ENCODE results near the gene CYB5RL. TPM values are rescaled to one million over a fixed set of nuclear protein-coding genes. Genes with fewer than 3 reads are reported as not detected.

CYB5RL gene
- polyA plus RNA-seq, 1 donor from 2014 or later = 4.1 TPM

- no peaks in the 10 kb centered on the region for H3K27me3 Mint-ChIP-seq
- H3K4me3 Mint-ChIP-seq = no peak overlapping the region
- peaks cover 4% of the 10 kb centered on the region for H3K36me3 Mint-ChIP-seq
- H3K27ac Mint-ChIP-seq = no peak overlapping the region
- H3K4me1 Mint-ChIP-seq = no peaks in the 10 kb centered on the region
- no peaks in the 10 kb centered on the region for H3K9me3 Mint-ChIP-seq
Measured at GRCh38 chr1:54165146-54165545, 34.7 kb downstream of the CYB5RL start.

GRCh38 chr1:54163573-54163972, 36.3 kb downstream of the CYB5RL start:
- no peaks in the 10 kb centered on the region for H3K4me1 Mint-ChIP-seq
- no peaks in the 10 kb centered on the region for H3K9me3 Mint-ChIP-seq
- no peak overlapping the region for H3K27ac Mint-ChIP-seq
- no peak overlapping the region for H3K4me3 Mint-ChIP-seq
- no peaks in the 10 kb centered on the region for H3K27me3 Mint-ChIP-seq
- peaks cover 4% of the 10 kb centered on the region for H3K36me3 Mint-ChIP-seq

- Mint-ChIP-seq H3K27me3 (no peaks in the 10 kb centered on the region), H3K36me3 (peaks cover 2% of the 10 kb centered on the region), H3K4me3 (no peak overlapping the region), H3K4me1 (no peaks in the 10 kb centered on the region), H3K9me3 (no peaks in the 10 kb centered on the region), H3K27ac (no peak overlapping the region)
Measured at GRCh38 chr1:54163051-54163450, 36.8 kb downstream of the CYB5RL start.

GRCh38 chr1:54161495-54162168, 38.2 kb downstream of the CYB5RL start:
- Mint-ChIP-seq H3K27me3 (no peaks in the 10 kb centered on the region), H3K27ac (peak overlapping the region in 1 of 3 donors; percentile 6), H3K4me1 (no peaks in the 10 kb centered on the region), H3K9me3 (no peaks in the 10 kb centered on the region), H3K36me3 (peaks cover 2% of the 10 kb centered on the region), H3K4me3 (no peak overlapping the region)

GRCh38 chr1:54160351-54160750, 39.5 kb downstream of the CYB5RL start:
- peaks cover 2% of the 10 kb centered on the region for H3K36me3 Mint-ChIP-seq
- H3K27ac Mint-ChIP-seq = no peak overlapping the region
- H3K27me3 Mint-ChIP-seq = no peaks in the 10 kb centered on the region
- no peak overlapping the region for H3K4me3 Mint-ChIP-seq
- no peaks in the 10 kb centered on the region for H3K9me3 Mint-ChIP-seq
- no peaks in the 10 kb centered on the region for H3K4me1 Mint-ChIP-seq

- Mint-ChIP-seq H3K27ac (no peak overlapping the region), H3K4me3 (no peak overlapping the region), H3K36me3 (peaks cover 2% of the 10 kb centered on the region), H3K4me1 (no peaks in the 10 kb centered on the region), H3K9me3 (no peaks in the 10 kb centered on the region), H3K27me3 (no peaks in the 10 kb centered on the region)
Measured at GRCh38 chr1:54159733-54160316, 40.0 kb downstream of the CYB5RL start.

- H3K27me3 Mint-ChIP-seq = no peaks in the 10 kb centered on the region
- no peaks in the 10 kb centered on the region for H3K4me1 Mint-ChIP-seq
- no peak overlapping the region for H3K4me3 Mint-ChIP-seq
- H3K9me3 Mint-ChIP-seq = no peaks in the 10 kb centered on the region
- H3K36me3 Mint-ChIP-seq = peaks cover 2% of the 10 kb centered on the region
- H3K27ac Mint-ChIP-seq = no peak overlapping the region
Measured at GRCh38 chr1:54158071-54158470, 41.8 kb downstream of the CYB5RL start.

- H3K27ac Mint-ChIP-seq = no peak overlapping the region
- peaks cover 2% of the 10 kb centered on the region for H3K36me3 Mint-ChIP-seq
- H3K27me3 Mint-ChIP-seq = no peaks in the 10 kb centered on the region
- no peaks in the 10 kb centered on the region for H3K9me3 Mint-ChIP-seq
- H3K4me3 Mint-ChIP-seq = no peak overlapping the region
- H3K4me1 Mint-ChIP-seq = no peaks in the 10 kb centered on the region
Measured at GRCh38 chr1:54157401-54157800, 42.4 kb downstream of the CYB5RL start.

- H3K27ac Mint-ChIP-seq = no peak overlapping the region
- H3K4me3 Mint-ChIP-seq = no peak overlapping the region
- H3K36me3 Mint-ChIP-seq = peaks cover 2% of the 10 kb centered on the region
- H3K4me1 Mint-ChIP-seq = no peaks in the 10 kb centered on the region
- no peaks in the 10 kb centered on the region for H3K27me3 Mint-ChIP-seq
- H3K9me3 Mint-ChIP-seq = no peaks in the 10 kb centered on the region
Measured at GRCh38 chr1:54156986-54157385, 42.8 kb downstream of the CYB5RL start.

GRCh38 chr1:54156201-54156600, 43.6 kb downstream of the CYB5RL start:
- Mint-ChIP-seq H3K36me3 (no peaks in the 10 kb centered on the region), H3K27ac (no peak overlapping the region), H3K4me1 (no peaks in the 10 kb centered on the region), H3K9me3 (no peaks in the 10 kb centered on the region), H3K27me3 (no peaks in the 10 kb centered on the region), H3K4me3 (no peak overlapping the region)

- no peaks in the 10 kb centered on the region for H3K27me3 Mint-ChIP-seq
- H3K9me3 Mint-ChIP-seq = no peaks in the 10 kb centered on the region
- H3K4me1 Mint-ChIP-seq = no peaks in the 10 kb centered on the region
- no peak overlapping the region for H3K27ac Mint-ChIP-seq
- H3K4me3 Mint-ChIP-seq = no peak overlapping the region
- no peaks in the 10 kb centered on the region for H3K36me3 Mint-ChIP-seq
Measured at GRCh38 chr1:54153535-54154439, 46.0 kb downstream of the CYB5RL start.

- H3K9me3 Mint-ChIP-seq = no peaks in the 10 kb centered on the region
- no peak within 1 kb of the TSS for H3K27ac Mint-ChIP-seq
- no peaks in the 10 kb centered on the region for H3K27me3 Mint-ChIP-seq
- H3K4me3 Mint-ChIP-seq = peak within 1 kb of the TSS in 1 of 4 donors; percentile 45
- H3K36me3 Mint-ChIP-seq = no peaks in the 10 kb centered on the region
- no peaks in the 10 kb centered on the region for H3K4me1 Mint-ChIP-seq
Measured at GRCh38 chr1:54152696-54153095, 47.1 kb downstream of the CYB5RL start, which contains the start of gene CDCP2. Gene CDCP2 (minus strand): TSS chr1:54153000. CDS start chr1:54152922, 78 bp downstream.

- Mint-ChIP-seq H3K27me3 (no peaks in the 10 kb centered on the region), H3K36me3 (no peaks in the 10 kb centered on the region), H3K4me1 (no peaks in the 10 kb centered on the region), H3K27ac (peak overlapping the region in 1 of 3 donors; percentile 40), H3K4me3 (no peak overlapping the region), H3K9me3 (no peaks in the 10 kb centered on the region)
Measured at GRCh38 chr1:54151013-54151412, 48.8 kb downstream of the CYB5RL start.
